ENCODE data around the gene CDH3. TPM values are rescaled to one million over a fixed set of nuclear protein-coding genes. Genes with fewer than 3 reads are reported as not detected.

CDH3 gene
- total and polyA plus RNA-seq, 2 of the 8 experiments (the other 6 are each of a cell fraction or from before 2014, with no cell fraction given) = 146 to 171 TPM

- no peak for TF ChIP-seq CREB1 (IDR thresholded peaks at IDR 0.05)
- no peak for TF ChIP-seq CBX8 (IDR thresholded peaks at IDR 0.05; ENCODE audit: borderline replicate concordance, low read depth, low read length)
- TF ChIP-seq TAF7 (optimal IDR thresholded peaks at IDR 0.05; ENCODE audit: borderline replicate concordance, low read depth, low read length) = no peak
- no peak for TF ChIP-seq SP2 (IDR thresholded peaks at IDR 0.05; ENCODE audit: low read length)
These were observed 73.5 kb downstream of the CDH3 start (continued) for GRCh38 chr16:68718590-68718989.
